Caco-2 (cell line): Measurements from ENCODE around the gene PLEKHA3. TPM values are rescaled to one million over a fixed set of nuclear protein-coding genes. Genes with fewer than 3 reads are reported as not detected.

Experiments used
- BruUV-seq: library from RNA; stranded (reverse); fragments of 400-500 nt; replicated peaks from 2 replicates; lab custom pipeline; 2021; lab: Mats Ljungman, UMichigan
- CTCF ChIA-PET: fragments of 300-600 bp; sonication (Branson Sonifier 250); formaldehyde crosslinking; loops from one replicate; lab custom pipeline; 2022; ENCODE audit warnings: antibody characterized with exemption; lab: Charles Lee
- POLR2A ChIA-PET: fragments of 300-600 bp; sonication (Branson Sonifier 250); formaldehyde crosslinking; loops from one replicate; lab custom pipeline; 2022; ENCODE audit warnings: antibody characterized with exemption; lab: Charles Lee
- DNase-seq, 2 experiments: peaks; one replicate each; pipeline versions ENCODE4 v3.0.0 to v3.0.0-alpha.2; 2020 to 2022
- H3K27me3 ChIP-seq: replicated peaks from 2 replicates; pipeline ENCODE4 v1.6.0; 2011; ENCODE audit warnings: low read length; ENCODE audit not compliant: control insufficient read depth, insufficient read depth
- H3K36me3 ChIP-seq: 2 replicates; pipeline ENCODE4 v1.5.1; 2011; ENCODE audit warnings: low read length; ENCODE audit not compliant: control insufficient read depth, insufficient read depth
- H3K4me1 ChIP-seq: fragments of 250-450 bp; sonication (Bioruptor Pico); 2 replicates; pipeline ENCODE4 v1.5.1; 2020; ENCODE audit warnings: mild to moderate bottlenecking
- H3K4me3 ChIP-seq: 2 replicates; pipeline ENCODE4 v1.5.1; 2011; ENCODE audit warnings: low read depth, mild to moderate bottlenecking, control low read depth, low read length
- H3K9me3 ChIP-seq: fragments of 250-450 bp; sonication (Bioruptor Pico); 2 replicates; pipeline ENCODE4 v1.5.1; 2020; ENCODE audit warnings: mild to moderate bottlenecking, moderate library complexity
- H3K27ac Mint-ChIP-seq: one replicate; pipeline ENCODE4 v1.8.0; 2022; ENCODE audit warnings: mixed read lengths; ENCODE audit not compliant: unreplicated experiment
- H3K27me3 Mint-ChIP-seq: one replicate; pipeline ENCODE4 v1.8.0; 2022; ENCODE audit warnings: mixed read lengths; ENCODE audit not compliant: insufficient read depth, unreplicated experiment
- H3K36me3 Mint-ChIP-seq: one replicate; pipeline ENCODE4 v1.8.0; 2022; ENCODE audit warnings: mild to moderate bottlenecking, mixed read lengths; ENCODE audit not compliant: insufficient read depth, unreplicated experiment
- H3K4me1 Mint-ChIP-seq: one replicate; pipeline ENCODE4 v1.8.0; 2022; ENCODE audit warnings: low read depth, mixed read lengths; ENCODE audit not compliant: unreplicated experiment
- H3K4me3 Mint-ChIP-seq: one replicate; pipeline ENCODE4 v1.8.0; 2022; ENCODE audit warnings: mild to moderate bottlenecking, moderate library complexity, mixed read lengths; ENCODE audit not compliant: unreplicated experiment
- H3K9me3 Mint-ChIP-seq: one replicate; pipeline ENCODE4 v1.8.0; 2022; ENCODE audit warnings: mixed read lengths; ENCODE audit not compliant: unreplicated experiment
- intact Hi-C: fragments of 100-400 bp; cut with micrococcal nuclease; formaldehyde crosslinking; loops from one replicate; pipeline ENCODE4 v1.10.0; 2022; ENCODE audit not compliant: unreplicated experiment
- total RNA-seq: library from RNA; stranded (reverse); gene quantifications from 2 replicates; pipeline ENCODE4 v1.2.3, GENCODE V29; 2022
- TF ChIP-seq, protein P1 (sequence below), 2 experiments: fragments of 200-600 bp in 1 of 2; IDR thresholded peaks; 1 replicate in 1 of 2; 2 replicates in 1 of 2; pipeline versions ENCODE4 v1.5.1 to v1.8.0; 2011 to 2022; ENCODE audit warnings: antibody characterized with exemption in 1 of 2, control low read depth in 1 of 2, inconsistent platforms in 1 of 2, low read depth in 1 of 2, low read length in 1 of 2, mild to moderate bottlenecking in 1 of 2, moderate library complexity in 1 of 2; ENCODE audit not compliant: insufficient read depth in 1 of 2, severe bottlenecking in 1 of 2, unreplicated experiment in 1 of 2

Gene PLEKHA3
- total RNA-seq, 1 experiment from 2014 or later = 18.5 TPM

GRCh38 chr2:178450774-178451525 lies 29.3 kb upstream of the PLEKHA3 start, which contains the start of the genes PJVK and PRKRA:
TSS of gene PJVK (plus strand) at chr2:178451378. CDS start at chr2:178453410, 2,032 bp downstream.
TSS of gene PRKRA (minus strand) at chr2:178451175. CDS start at chr2:178451030, 145 bp downstream.
- Histone ChIP-seq H3K9me3 (no peaks in the 10 kb centered on the region), H3K4me1 (no peaks in the 10 kb centered on the region), H3K27me3 (no peaks in the 10 kb centered on the region), H3K36me3 (peaks cover 3% of the 10 kb centered on the region; the same call in 1 of the 2 replicates), H3K4me3 (peak within 1 kb of the TSS; percentile 99)
- H3K4me3 Mint-ChIP-seq = peak within 1 kb of the TSS; percentile 93
- H3K4me1 Mint-ChIP-seq = peaks cover 11% of the 10 kb centered on the region
- peaks cover 40% of the 10 kb centered on the region for H3K36me3 Mint-ChIP-seq
- BruUV-seq = no TSS peak
- DNase-seq = peak; percentile 97 to 99
- TF ChIP-seq, protein P1, sequence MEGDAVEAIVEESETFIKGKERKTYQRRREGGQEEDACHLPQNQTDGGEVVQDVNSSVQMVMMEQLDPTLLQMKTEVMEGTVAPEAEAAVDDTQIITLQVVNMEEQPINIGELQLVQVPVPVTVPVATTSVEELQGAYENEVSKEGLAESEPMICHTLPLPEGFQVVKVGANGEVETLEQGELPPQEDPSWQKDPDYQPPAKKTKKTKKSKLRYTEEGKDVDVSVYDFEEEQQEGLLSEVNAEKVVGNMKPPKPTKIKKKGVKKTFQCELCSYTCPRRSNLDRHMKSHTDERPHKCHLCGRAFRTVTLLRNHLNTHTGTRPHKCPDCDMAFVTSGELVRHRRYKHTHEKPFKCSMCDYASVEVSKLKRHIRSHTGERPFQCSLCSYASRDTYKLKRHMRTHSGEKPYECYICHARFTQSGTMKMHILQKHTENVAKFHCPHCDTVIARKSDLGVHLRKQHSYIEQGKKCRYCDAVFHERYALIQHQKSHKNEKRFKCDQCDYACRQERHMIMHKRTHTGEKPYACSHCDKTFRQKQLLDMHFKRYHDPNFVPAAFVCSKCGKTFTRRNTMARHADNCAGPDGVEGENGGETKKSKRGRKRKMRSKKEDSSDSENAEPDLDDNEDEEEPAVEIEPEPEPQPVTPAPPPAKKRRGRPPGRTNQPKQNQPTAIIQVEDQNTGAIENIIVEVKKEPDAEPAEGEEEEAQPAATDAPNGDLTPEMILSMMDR (IDR thresholded peaks at IDR 0.05; ENCODE audit: insufficient read depth in 1 of 2, low read depth in 1 of 2, low read length in 1 of 2, severe bottlenecking in 1 of 2, unreplicated experiment in 1 of 2) = peak in 1 of 2 experiments; percentile 1
- peak within 1 kb of the TSS; percentile 100 for H3K27ac Mint-ChIP-seq
- ChIA-PET CTCF (interaction anchor here (0.6 to 1.0 kb wide), 4 partner anchors 22 to 111 kb away, joined by 3 to 5 read pairs (median 4); partner anchors contain the start of gene PLEKHA3), POLR2A (interaction anchor here (0.6 to 1.4 kb wide), 10 partner anchors 10 to 339 kb away, joined by 3 to 22 read pairs (median 4); partner anchors contain the start of genes PLEKHA3 and RBM45)
- intact Hi-C loops = loop anchor here (1.0 kb wide), 2 partner anchors 29 to 72 kb away; partner anchors contain the start of gene PLEKHA3
- H3K27me3 Mint-ChIP-seq = peaks cover 5% of the 10 kb centered on the region
- H3K9me3 Mint-ChIP-seq = no peaks in the 10 kb centered on the region

DNA sequence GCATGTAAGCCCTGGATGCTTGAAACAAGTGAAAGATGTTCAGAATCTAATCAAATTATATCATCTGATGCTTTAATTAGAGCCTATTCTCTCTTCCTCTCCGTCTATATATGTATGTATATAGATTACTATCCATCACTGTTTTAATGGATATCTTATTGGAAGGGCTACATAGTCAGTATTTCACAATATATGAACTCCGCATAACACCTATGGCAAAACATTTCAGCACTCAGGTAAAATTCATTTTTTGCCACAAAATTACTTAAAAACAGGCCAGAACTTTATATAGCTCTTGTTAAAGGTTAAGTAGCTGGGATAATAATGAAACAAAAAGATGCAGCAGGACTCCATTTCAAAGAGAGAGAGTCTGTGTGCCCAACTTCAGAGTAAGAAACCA lies 27.9 kb upstream of the PLEKHA3 start:
- intact Hi-C loops = no loop called here
- no peak for DNase-seq
- H3K4me1 Mint-ChIP-seq = peaks cover 11% of the 10 kb centered on the region
- no peaks in the 10 kb centered on the region for H3K9me3 ChIP-seq
- no peaks in the 10 kb centered on the region for H3K9me3 Mint-ChIP-seq
- no peaks in the 10 kb centered on the region for H3K4me1 ChIP-seq
- peak overlapping the region; percentile 100 for H3K27ac Mint-ChIP-seq
- H3K36me3 Mint-ChIP-seq = peaks cover 32% of the 10 kb centered on the region
- H3K4me3 ChIP-seq = no peak overlapping the region
- peak overlapping the region; percentile 93 for H3K4me3 Mint-ChIP-seq
- H3K36me3 ChIP-seq = peaks cover 3% of the 10 kb centered on the region; the same call in 1 of the 2 replicates
- ChIA-PET POLR2A (no interaction called here), CTCF (no interaction called here)
- H3K27me3 ChIP-seq = no peaks in the 10 kb centered on the region
- TF ChIP-seq, protein P1 (IDR thresholded peaks at IDR 0.05; ENCODE audit: insufficient read depth in 1 of 2, low read depth in 1 of 2, low read length in 1 of 2, severe bottlenecking in 1 of 2, unreplicated experiment in 1 of 2) = no peak
- BruUV-seq = no TSS peak
- peaks cover 5% of the 10 kb centered on the region for H3K27me3 Mint-ChIP-seq

- Histone ChIP-seq H3K4me1 (no peaks in the 10 kb centered on the region), H3K27me3 (no peaks in the 10 kb centered on the region), H3K9me3 (no peaks in the 10 kb centered on the region), H3K4me3 (no peak overlapping the region), H3K36me3 (peaks cover 3% of the 10 kb centered on the region; the same call in 1 of the 2 replicates)
- H3K4me1 Mint-ChIP-seq = peaks cover 11% of the 10 kb centered on the region
- TF ChIP-seq, protein P1 (IDR thresholded peaks at IDR 0.05; ENCODE audit: insufficient read depth in 1 of 2, low read depth in 1 of 2, low read length in 1 of 2, severe bottlenecking in 1 of 2, unreplicated experiment in 1 of 2) = no peak
- no peaks in the 10 kb centered on the region for H3K9me3 Mint-ChIP-seq
- DNase-seq = no peak
- no peak overlapping the region for H3K27ac Mint-ChIP-seq
- intact Hi-C loops = no loop called here
- POLR2A ChIA-PET = no interaction called here
- BruUV-seq = no TSS peak
- CTCF ChIA-PET = no interaction called here
- no peak overlapping the region for H3K4me3 Mint-ChIP-seq
- peaks cover 30% of the 10 kb centered on the region for H3K36me3 Mint-ChIP-seq
- H3K27me3 Mint-ChIP-seq = peaks cover 5% of the 10 kb centered on the region
Measured at GRCh38 chr2:178452870-178453269, 27.4 kb upstream of the PLEKHA3 start.
